Effector CD4-positive, alpha-beta T cell (primary cell): ENCODE data around the gene SMIM5.

ENCODE experiments used
- DNase-seq: peaks from one replicate; pipeline ENCODE4 v3.0.0-alpha.2; 2020

SMIM5 gene

GRCh38 chr17:75670868-75671267 is 37.6 kb downstream of the SMIM5 start:
- no peak for DNase-seq

GRCh38 chr17:75672011-75672410 is 38.8 kb downstream of the SMIM5 start:
- DNase-seq: no peak

- DNase-seq: no peak
Measured at GRCh38 chr17:75673487-75673886, 40.3 kb downstream of the SMIM5 start.

- no peak for DNase-seq
Measured at GRCh38 chr17:75676461-75676860, 43.2 kb downstream of the SMIM5 start.

GRCh38 chr17:75679706-75680211 is 46.5 kb downstream of the SMIM5 start:
- no peak for DNase-seq

GRCh38 chr17:75680431-75680830 is 47.2 kb downstream of the SMIM5 start:
- DNase-seq: no peak

- no peak for DNase-seq
Measured at GRCh38 chr17:75681289-75681688, 48.1 kb downstream of the SMIM5 start.

- DNase-seq: no peak
Measured at GRCh38 chr17:75683583-75683982, 50.3 kb downstream of the SMIM5 start.

GRCh38 chr17:75684249-75684648 is 51.0 kb downstream of the SMIM5 start:
- DNase-seq: no peak

- no peak for DNase-seq
Measured at GRCh38 chr17:75684924-75685323, 51.7 kb downstream of the SMIM5 start.

GRCh38 chr17:75685499-75685898 is 52.3 kb downstream of the SMIM5 start:
- no peak for DNase-seq

- DNase-seq: no peak
Measured at GRCh38 chr17:75688209-75688825, 55.1 kb downstream of the SMIM5 start.

- peak; percentile 36 for DNase-seq
Measured at GRCh38 chr17:75689441-75689873, 56.2 kb downstream of the SMIM5 start.
